ENCODE measurements around the gene ULBP3.
A peak's percentile ranks its signal among the peaks of the same experiment; 100 is the strongest.
"Not testable (repeated sequence)": the region's sequence is repeated elsewhere in the genome, so short reads cannot be mapped to it uniquely, and the experiment has no call there.

Gene ULBP3

DNA sequence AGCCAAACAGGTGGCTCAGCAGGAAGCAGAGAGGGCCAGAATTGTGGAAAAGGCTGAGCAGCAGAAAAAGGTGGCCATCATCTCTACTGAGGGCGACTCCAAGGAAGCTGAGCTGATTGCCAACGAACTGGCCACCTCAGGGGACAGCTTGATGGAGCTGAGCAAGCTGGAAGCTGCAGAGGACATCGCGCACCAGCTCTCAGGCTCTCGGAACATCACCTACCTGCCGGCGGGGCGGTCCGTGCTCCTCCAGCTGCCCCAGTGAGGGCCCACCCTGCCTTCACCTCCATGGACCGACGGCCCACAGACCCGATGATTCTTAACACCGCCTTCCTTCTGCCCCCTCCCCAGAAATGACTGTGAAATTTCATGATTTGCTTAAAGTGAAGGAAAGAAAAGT, 25.8 kb downstream of the ULBP3 start:
- no peak for DNase-seq (ENCODE audit: low read depth)

DNA sequence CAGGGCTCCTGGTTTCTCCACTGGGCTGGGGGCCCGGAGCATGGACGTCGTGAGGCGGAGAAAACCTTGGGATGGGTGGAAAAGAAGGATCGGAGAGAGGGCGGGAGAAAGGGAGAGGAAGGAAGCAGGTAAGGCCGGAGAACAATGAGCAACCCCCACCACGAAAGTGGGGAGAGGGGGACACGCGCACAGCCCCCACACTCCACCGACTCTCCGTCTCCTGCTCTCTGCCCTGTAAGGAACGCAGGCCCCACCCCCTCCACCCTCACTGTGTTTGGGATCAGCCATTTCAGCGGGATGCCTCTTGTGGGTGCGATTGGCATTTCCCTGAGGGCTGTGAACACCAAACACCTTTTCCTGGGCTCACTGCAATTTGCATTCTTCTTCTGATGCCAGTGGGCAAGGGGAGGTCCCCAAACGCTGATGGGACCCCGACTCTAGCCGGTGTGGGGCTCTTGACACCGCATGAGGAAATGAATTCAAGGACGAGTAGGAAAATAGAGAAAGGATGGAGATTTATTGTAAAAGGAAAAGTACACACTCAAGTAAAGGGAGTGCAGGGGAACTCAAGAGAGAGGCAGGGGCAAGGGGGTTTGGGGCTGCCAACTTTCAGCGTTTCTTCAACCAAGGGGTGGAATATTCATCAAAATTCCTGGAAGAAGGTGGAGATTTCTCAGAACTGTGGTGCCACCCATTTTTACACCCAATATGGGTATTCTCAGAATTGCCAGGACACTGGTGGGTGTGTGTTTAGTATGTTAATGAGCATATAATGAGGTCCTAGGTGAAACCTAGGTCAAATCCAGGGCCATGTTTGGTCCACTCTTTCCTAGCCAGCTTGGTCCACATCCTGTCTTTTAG, 30.5 kb downstream of the ULBP3 start:
- DNase-seq (ENCODE audit: low read depth) = no peak

DNA sequence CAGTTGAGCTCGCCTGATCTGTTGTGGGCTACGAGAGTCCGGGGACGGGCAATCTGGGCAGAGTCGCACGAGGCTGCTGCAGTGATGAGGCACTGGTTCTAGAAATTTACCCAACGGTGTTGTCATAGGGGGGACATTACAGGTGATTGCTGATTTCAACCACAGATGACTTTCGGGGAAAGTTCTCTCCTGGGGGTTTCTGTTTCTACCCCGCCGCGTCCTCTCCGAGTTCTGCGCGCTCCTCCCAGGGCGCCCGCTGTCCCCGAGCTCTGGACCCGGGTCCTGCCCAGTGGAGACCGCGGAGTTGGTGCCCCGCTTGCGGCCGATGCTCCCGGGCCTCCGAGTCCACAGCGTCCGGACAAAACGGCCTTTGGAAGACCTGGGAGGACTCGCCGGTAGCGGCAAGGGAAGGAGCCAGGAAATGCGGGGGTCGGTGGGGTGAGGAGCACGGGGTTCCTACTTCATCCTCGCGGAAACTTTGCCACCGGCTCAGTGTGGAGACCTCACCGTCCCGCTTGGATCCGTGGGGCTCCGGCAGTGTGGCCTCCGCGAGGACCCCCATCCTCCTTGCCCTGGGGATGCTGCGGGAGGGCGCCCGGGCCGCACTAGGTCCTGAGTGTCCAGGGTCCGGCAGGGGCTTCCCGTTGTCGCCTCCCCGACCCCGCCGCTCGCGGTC, 31.3 kb downstream of the ULBP3 start:
- no peak for DNase-seq (ENCODE audit: low read depth)

DNA sequence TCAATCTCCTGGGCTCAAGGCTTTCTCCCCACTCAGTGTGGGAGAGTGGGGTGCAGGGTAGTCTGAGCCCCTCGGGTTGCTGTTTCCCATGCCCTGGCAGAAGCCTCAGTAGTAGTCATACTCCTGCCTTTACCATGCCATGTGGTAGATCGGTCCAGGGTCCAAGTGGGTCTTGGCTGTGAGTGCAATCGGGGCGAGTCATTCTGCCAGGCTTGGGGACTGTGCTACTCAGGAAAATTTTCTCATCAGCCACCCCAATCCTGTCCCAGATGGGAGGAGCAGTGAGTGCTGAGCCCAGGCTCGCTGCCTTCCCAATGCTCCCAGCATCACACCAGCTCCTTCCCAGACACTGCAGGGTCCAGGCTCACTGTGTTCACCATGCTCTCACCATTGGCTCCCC, 32.8 kb downstream of the ULBP3 start:
- DNase-seq (ENCODE audit: low read depth) = no peak

DNA sequence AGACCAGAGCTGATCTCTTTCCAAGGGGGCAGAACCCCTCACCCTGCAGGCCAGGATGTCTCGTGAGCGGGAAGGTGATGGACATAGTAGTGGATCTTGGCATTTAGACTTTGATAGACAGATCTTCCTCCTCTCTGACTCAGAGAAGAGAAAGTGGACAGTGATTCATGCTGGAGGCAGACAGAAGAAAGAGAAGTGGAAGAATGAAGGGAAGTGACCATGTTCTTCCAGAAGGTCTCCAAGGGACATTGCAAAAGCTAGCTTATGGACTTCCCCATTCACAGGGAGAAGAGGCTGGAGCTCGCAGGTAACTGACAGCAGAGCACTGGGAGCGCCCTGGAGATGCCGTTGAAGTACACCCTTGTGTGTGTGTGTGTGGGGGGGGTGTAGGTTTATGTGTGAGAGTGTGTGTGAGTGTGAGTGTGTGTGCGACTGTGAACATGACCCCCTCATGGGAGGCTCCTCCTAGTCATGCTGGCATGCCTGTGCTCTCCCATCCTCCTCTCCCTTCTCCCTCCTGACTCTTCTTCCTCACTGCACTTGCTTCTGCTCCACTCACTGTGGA, 35.6 kb downstream of the ULBP3 start:
- no peak for DNase-seq (ENCODE audit: low read depth)

DNA sequence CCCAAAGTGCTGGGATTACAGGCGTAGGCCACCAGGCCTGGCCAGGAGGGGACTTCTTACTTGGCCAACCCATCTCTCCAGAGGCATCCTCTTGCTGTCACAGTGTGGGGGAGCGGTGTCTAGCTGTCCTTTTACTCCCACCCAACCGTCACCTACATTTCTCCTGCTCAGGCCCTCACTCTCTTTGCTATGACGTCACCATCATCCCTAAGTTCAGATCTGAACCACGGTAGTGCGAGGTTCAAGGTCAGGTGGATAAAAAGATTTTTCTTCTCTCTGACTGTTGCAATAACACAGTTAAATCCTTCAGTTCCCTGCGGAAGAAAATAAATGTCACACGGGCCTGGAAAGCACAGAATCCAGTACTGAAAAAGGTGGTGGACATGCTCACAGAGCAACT, 36.3 kb downstream of the ULBP3 start:
- DNase-seq (ENCODE audit: low read depth) = no peak

DNA sequence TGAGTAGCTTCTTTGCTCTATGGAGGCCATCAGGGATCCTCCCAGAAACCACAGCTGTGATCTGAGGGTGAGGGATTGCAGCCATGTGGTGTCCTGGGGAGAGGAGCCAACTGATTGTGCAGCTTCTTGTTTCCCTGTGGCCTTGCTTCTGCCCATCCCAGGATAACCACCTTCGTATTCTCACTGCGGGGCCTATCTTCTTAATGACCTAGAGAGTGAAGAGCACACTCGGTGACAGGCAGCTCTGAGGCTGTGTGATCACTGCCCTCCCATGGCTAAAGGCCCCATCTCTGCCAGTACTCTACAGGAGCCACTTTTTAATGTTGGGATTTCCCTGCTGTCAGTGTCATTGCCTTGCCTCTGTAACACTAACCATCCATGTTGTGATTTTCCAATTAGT, 38.3 kb downstream of the ULBP3 start:
- peak; percentile 31 for DNase-seq (ENCODE audit: low read depth)

DNA sequence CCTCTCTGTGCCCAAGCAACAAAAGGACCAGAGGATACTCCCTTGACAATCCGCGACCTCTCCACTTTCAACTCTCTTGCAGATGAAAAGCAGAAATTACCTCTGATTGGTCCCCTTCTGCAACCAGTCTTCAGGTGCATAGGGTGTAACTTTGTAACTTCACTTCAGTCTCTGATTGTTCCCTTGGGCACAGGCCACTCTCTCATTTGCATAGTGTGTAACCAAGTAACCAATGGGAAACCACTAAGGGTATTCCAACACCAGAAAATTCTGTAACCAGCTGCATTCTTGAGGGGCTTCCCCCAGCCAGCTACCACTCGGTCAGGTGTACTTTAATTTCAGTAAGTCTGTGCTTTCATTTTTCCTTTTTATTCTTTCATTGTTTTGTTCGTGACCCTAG, 39.2 kb downstream of the ULBP3 start:
- DNase-seq (ENCODE audit: low read depth) = no peak

DNA sequence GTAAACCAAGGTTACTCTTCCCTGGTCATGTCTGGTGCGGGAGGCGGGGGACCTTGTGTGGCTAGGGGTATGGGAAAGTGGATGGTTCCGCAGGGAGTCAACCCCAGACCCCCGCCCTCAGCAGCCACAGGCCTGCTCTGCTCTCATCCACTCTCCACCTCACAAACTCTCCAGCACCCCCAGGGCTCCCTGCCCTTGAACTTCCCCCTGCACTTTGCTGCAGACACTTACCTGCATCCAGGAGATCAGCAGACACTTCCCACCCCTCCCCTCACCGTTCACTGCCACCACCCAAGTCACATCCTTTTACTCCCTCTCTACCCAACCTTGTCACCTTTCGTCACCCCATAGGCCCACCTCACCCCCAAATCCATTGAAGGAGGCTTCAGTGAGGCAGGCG, 39.6 kb downstream of the ULBP3 start:
- no peak for DNase-seq (ENCODE audit: low read depth)

GRCh38 chr6:150028799-150029198, 40.1 kb downstream of the ULBP3 start:
- DNase-seq (ENCODE audit: low read depth) = no peak

DNA sequence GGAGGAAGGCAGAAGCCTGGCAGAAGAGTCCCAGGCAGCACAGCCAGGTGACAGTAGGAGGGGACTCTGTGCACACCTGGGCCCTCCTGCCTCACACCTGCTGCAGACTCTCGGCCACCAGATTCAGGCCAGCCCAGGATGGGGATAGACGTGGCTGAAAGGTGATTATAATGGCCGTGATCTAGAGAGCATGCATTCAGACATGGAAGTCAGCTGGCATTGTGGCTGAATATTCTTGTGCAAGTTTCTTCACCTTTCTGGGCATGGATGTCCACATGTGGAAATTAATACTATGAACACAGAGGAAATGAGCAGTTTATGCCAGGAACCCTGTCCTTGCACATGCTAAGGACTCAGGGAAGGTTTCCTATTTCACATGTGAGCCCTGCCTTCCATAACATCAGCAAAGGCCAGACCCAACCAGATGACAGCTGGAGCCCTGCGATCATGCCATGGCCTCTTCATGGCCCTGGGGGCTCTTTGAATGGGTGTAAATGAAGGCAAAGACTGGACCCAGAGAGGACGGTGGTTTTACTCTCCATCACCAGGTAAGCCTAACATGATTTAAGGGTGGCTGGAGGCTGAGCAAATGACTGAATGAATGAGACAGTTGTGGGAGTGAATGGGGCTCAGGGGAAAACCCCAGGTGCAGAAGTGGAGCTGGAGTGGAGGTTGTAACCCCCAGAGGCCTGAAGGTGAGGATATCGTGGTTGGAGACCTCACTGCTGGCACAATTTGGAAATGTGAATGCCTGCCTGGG, 40.9 kb downstream of the ULBP3 start:
- no peak for DNase-seq (ENCODE audit: low read depth)

DNA sequence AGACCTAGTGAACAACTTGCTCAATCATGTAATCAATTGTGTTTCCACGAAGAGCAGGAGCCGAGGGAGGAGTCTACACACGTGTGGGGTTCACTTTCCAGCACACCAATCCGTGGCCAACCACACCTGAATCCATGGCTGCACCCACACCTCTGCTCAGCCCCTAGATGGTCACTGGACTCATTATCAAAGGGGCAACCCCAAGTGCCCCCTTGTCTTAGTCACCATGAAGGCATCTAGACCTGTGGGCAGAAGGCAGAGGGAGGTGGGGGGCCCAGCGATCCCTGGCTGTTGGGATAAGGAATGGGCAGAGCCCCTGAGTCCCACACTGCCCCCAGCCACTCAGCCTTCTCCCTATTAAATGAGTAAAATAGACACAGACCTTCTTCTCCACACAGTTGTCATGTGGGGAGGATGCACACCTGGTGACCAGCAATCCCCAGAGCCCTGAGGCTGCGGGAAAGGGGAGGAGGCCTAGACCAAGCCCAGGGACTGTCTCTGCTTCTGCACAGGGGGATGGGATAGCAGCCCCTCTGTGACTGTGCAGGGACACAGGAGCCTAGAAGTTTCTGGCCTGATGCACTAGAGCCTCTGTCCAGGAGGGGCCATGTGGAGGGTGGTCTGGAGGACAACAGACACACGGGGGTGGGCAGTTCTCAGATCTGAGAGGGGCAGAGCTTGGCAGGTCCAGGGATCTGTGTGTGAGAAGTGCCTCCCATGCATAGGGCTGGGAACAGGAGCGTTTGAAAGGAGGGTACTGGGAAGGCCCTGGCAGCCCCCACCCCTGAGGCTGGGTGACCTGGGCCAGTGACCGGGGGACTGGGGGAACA, 41.7 kb downstream of the ULBP3 start:
- DNase-seq (ENCODE audit: low read depth) = no peak

DNA sequence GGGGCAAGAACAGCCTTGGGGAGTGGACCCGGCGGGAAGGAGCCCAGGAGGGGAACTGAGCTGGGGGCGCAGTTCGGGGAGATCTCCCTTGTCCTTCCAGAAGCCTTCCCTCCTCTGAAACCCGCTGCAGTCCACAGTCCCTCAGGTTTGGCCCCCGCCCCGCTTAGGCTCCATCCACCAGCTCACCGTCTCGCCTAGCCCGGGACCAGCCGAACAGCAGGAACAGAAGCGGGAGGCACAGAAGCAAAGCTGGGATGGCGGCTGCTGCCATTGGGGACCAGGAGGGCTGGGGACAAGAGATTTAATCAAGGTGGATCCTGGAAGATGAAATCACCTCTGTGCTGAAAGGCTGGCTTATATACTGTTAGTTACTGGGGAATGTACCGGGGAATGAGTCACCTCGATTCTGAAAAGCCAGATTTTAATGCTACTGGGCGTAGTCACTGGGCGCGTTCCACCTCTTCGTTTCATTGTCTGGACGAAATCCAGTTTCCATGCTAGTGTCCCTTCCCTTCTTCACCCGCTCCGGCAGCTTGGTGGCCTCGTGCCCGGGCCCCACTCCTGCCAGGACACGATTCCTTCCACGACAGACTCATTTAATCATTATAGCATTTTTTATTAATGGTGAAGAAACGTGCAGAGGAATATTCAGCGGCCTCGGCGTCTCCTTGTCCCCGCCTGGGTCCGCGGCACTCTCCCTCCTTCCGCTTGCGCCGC, 43.6 kb downstream of the ULBP3 start, which contains the start of gene RAET1L:
Gene RAET1L (minus strand): TSS at position 332 of the 717 bp plus-strand sequence. CDS start 61 bp downstream, at position 271.
- peak; percentile 36 for DNase-seq (ENCODE audit: low read depth)

DNA sequence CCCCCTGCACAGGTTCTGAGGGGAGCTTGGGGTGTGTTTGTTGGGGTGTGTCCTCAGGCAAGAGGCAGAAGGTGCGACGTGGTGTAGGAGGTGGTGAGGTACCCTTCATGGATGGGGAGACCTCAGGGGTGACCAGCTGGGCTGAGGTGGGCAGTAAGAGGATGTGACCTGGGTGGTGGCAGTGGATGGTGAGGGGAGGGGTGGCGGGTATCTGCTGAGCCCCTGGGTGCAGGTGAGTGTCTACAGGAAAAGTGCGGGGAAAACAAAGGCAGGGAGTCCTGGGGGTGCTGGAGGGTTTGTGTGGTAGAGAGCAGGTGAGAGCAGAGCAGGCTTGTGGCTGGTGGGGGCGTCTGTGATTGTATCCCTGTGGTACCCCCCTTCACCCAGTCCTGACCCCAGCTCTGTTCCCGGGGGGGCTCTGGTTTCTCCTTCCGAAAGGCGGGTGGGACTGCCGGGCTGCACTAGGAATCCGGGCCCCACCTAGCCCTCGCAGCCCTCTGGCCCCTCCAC, 44.2 kb downstream of the ULBP3 start:
- no peak for DNase-seq (ENCODE audit: low read depth)

GRCh38 chr6:150024021-150024420, 44.9 kb downstream of the ULBP3 start:
- not testable (repeated sequence) for DNase-seq (ENCODE audit: low read depth)

- DNase-seq (ENCODE audit: low read depth) = not testable (repeated sequence)
Observed at GRCh38 chr6:150021870-150022269, 47.1 kb downstream of the ULBP3 start.

- DNase-seq (ENCODE audit: low read depth) = no peak
Observed at GRCh38 chr6:150018846-150019580, 49.9 kb downstream of the ULBP3 start.

DNA sequence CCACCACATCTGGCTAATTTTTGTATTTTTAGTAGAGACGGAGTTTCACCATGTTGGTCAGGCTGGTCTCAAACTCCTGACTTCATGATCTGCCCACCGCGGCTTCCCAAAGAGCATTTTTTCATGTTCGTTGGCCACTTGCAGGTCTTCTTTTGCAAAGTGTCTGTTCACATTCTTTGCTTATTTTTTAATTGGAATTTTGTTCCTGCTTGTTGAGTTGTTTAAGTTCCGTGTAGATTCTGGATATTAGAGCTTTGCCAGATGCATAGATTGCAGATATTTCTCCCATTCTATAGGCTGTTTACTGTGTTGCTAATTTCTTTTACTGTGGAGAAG, 51.8 kb downstream of the ULBP3 start:
- DNase-seq (ENCODE audit: low read depth) = not testable (repeated sequence)

GRCh38 chr6:150016324-150017185, 52.4 kb downstream of the ULBP3 start:
- peak; percentile 51 for DNase-seq (ENCODE audit: low read depth)

Measured in amniotic epithelial cell (primary cell).